Measurements from ENCODE around the gene ZHX3. TPM values are rescaled to one million over a fixed set of nuclear protein-coding genes. Genes with fewer than 3 reads are reported as not detected.

The ZHX3 gene
- total and polyA plus RNA-seq, 2 of the 13 experiments (the other 11 are each of a cell fraction or from before 2014, with no cell fraction given) = 8.4 to 11.7 TPM

GRCh38 chr20:41136680-41137613 is 180.6 kb downstream of the ZHX3 start, which contains the start of gene PLCG1 (continued):
- TF ChIP-seq GMEB1 (CRISPR knock-in tag; IDR thresholded peaks at IDR 0.05; ENCODE audit: borderline replicate concordance) = peak; percentile 76
- TF ChIP-seq ZNF556 (CRISPR knock-in tag; IDR thresholded peaks at IDR 0.05; ENCODE audit: borderline replicate concordance) = peak; percentile 75
- no peak; the same call in 1 of the 2 replicates for TF ChIP-seq RNF219 (CRISPR knock-in tag; IDR thresholded peaks at IDR 0.05)
- TF ChIP-seq ZNF335 (CRISPR knock-in tag; IDR thresholded peaks at IDR 0.05) = peak; percentile 75; the same call in 1 of the 2 replicates
- peak in 1 of 2 experiments; percentile 4; a peak in 2 of 4 replicates for TF ChIP-seq NR2F1 (CRISPR knock-in tag; IDR thresholded peaks at IDR 0.05)
- TF ChIP-seq REXO4 (CRISPR knock-in tag; IDR thresholded peaks at IDR 0.05; ENCODE audit: borderline replicate concordance) = 0 out of 2 replicates have a peak, but pooled peaks have one; percentile 26
- no peak for TF ChIP-seq TRIM22 (IDR thresholded peaks at IDR 0.05)
- no peak for TF ChIP-seq MAFK (conservative IDR thresholded peaks at IDR 0.05 in 1 of 2, IDR thresholded peaks at IDR 0.05 in 1 of 2; ENCODE audit: low read length in 2 of 2)
- TF ChIP-seq LRRFIP1 (CRISPR knock-in tag; conservative IDR thresholded peaks at IDR 0.05) = no peak; the same call in 1 of the 2 replicates
- peak; percentile 29; the same call in 1 of the 2 replicates for TF ChIP-seq ZNF160 (CRISPR knock-in tag; IDR thresholded peaks at IDR 0.05)
- TF ChIP-seq ISX (CRISPR knock-in tag; conservative IDR thresholded peaks at IDR 0.05) = peak; percentile 95
- peak; percentile 97 for TF ChIP-seq ZNF772 (CRISPR knock-in tag; IDR thresholded peaks at IDR 0.05)
- peak; percentile 86 for TF ChIP-seq ARID4A (CRISPR knock-in tag; IDR thresholded peaks at IDR 0.05; ENCODE audit: borderline replicate concordance)
- TF ChIP-seq SOX5 (CRISPR knock-in tag; IDR thresholded peaks at IDR 0.05; ENCODE audit: borderline replicate concordance) = no peak; the same call in 1 of the 2 replicates
